ENCODE measurements around the gene MEIOC.
"Not testable (repeated sequence)": the region's sequence is repeated elsewhere in the genome, so short reads cannot be mapped to it uniquely, and the experiment has no call there.

The MEIOC gene

GRCh38 chr17:44688675-44689476, 32.6 kb downstream of the MEIOC start:
- no peak for TF ChIP-seq YY1 (IDR thresholded peaks at IDR 0.05; ENCODE audit: insufficient read depth, insufficient read length)
- TF ChIP-seq SUZ12 (IDR thresholded peaks at IDR 0.05; ENCODE audit: extremely low read depth, insufficient read depth, insufficient read length) = no peak
- no peak for TF ChIP-seq ZNF274 (IDR thresholded peaks at IDR 0.05; ENCODE audit: low read depth, low read length)
- Histone ChIP-seq H3K9ac (ENCODE audit: insufficient read length, low read depth) (peak overlapping the region; percentile 94), H3K4me3 (ENCODE audit: insufficient read length, low read depth) (peak overlapping the region; percentile 93), H3K9me3 (ENCODE audit: insufficient read depth, low read length) (no peaks in the 10 kb centered on the region), H3K4me1 (ENCODE audit: insufficient read depth, insufficient read length) (no peaks in the 10 kb centered on the region), H3K36me3 (ENCODE audit: insufficient read depth, insufficient read length, low read length) (peaks cover 35% of the 10 kb centered on the region), H3K27me3 (ENCODE audit: insufficient read depth, insufficient read length) (no peaks in the 10 kb centered on the region)
- DNase-seq (ENCODE audit: low read depth, low spot score) = no peak

DNA sequence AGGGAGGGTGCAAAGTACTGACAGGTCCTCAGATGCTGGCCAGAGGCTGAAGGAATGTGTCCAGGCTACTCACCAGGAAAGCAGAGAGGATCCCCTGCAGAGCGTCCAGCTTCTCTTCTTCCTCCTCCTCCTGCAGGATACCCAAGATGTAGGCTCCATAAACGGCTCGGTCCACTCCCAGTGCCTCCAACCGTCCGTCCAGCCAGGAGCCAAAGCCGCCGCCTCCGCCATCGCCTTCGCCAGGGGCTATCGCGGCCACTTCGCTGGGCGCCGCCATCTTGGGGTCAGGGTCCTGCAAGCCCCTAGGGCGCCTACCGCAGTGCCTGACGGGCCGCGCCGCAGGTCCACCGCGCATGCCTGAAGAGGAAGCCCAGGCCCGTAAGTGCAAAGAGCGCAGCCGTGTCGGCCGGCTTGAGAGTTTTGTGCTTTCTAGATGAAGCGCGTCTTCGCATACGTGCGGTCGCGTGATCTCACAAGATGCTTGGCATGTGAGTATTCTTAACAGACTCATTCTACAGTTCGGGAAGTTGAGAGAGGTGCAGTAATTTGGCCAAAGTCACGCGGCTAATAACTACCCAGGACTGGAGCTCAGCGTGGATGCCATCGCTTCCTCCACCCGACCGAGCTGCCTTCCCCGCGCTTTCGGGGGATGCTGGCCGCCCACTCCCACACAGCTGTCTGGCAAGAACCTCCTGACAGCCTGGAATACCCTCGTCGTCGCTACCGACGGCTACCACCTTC, 33.4 kb downstream of the MEIOC start, which contains the start of gene CCDC43:
TSS of gene CCDC43 (minus strand) at position 300 of the 741 bp plus-strand sequence. CDS start at position 277, 23 bp downstream.
- Histone ChIP-seq H3K9me3 (ENCODE audit: insufficient read depth, low read length) (no peaks in the 10 kb centered on the region), H3K9ac (ENCODE audit: insufficient read length, low read depth) (peak within 1 kb of the TSS; percentile 94), H3K4me3 (ENCODE audit: insufficient read length, low read depth) (peak within 1 kb of the TSS; percentile 93), H3K4me1 (ENCODE audit: insufficient read depth, insufficient read length) (no peaks in the 10 kb centered on the region), H3K27me3 (ENCODE audit: insufficient read depth, insufficient read length) (no peaks in the 10 kb centered on the region), H3K36me3 (ENCODE audit: insufficient read depth, insufficient read length, low read length) (peaks cover 29% of the 10 kb centered on the region)
- TF ChIP-seq SUZ12 (IDR thresholded peaks at IDR 0.05; ENCODE audit: extremely low read depth, insufficient read depth, insufficient read length) (no peak), YY1 (IDR thresholded peaks at IDR 0.05; ENCODE audit: insufficient read depth, insufficient read length) (peak; percentile 95), ZNF274 (IDR thresholded peaks at IDR 0.05; ENCODE audit: low read depth, low read length) (no peak)
- peak; percentile 89 for DNase-seq (ENCODE audit: low read depth, low spot score)

GRCh38 chr17:44690746-44691306, 34.6 kb downstream of the MEIOC start:
- H3K4me1 ChIP-seq (ENCODE audit: insufficient read depth, insufficient read length); H3K9me3 ChIP-seq (ENCODE audit: insufficient read depth, low read length); H3K9ac ChIP-seq (ENCODE audit: insufficient read length, low read depth); DNase-seq (ENCODE audit: low read depth, low spot score); H3K27me3 ChIP-seq (ENCODE audit: insufficient read depth, insufficient read length); H3K4me3 ChIP-seq (ENCODE audit: insufficient read length, low read depth): not testable (repeated sequence)
- H3K36me3 ChIP-seq (ENCODE audit: insufficient read depth, insufficient read length, low read length) = peaks cover 20% of the 10 kb centered on the region

DNA sequence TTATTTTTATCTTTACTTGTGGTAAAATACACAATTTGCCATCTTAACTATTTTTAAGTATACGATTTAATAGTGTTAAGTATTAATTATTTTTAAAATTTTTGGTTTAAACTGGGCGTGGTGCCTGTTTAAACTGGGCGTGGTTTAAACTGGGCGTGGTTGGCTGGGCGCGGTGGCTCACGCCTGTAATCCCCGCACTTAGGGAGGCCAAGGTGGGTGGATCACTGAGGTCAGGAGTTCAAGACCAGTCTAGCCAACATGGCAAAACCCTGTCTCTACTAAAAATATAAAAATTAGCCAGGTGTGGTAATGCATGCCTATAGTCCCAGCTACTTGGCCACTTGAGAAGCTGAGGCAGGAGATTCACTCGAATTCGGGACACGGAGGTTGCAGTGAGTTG, 37.3 kb downstream of the MEIOC start:
- Histone ChIP-seq H3K36me3 (ENCODE audit: insufficient read depth, insufficient read length, low read length) (no peaks in the 10 kb centered on the region), H3K4me3 (ENCODE audit: insufficient read length, low read depth) (no peak overlapping the region), H3K9ac (ENCODE audit: insufficient read length, low read depth) (no peak overlapping the region), H3K9me3 (ENCODE audit: insufficient read depth, low read length) (no peaks in the 10 kb centered on the region), H3K4me1 (ENCODE audit: insufficient read depth, insufficient read length) (no peaks in the 10 kb centered on the region), H3K27me3 (ENCODE audit: insufficient read depth, insufficient read length) (no peaks in the 10 kb centered on the region)
- TF ChIP-seq YY1 (IDR thresholded peaks at IDR 0.05; ENCODE audit: insufficient read depth, insufficient read length) (no peak), ZNF274 (IDR thresholded peaks at IDR 0.05; ENCODE audit: low read depth, low read length) (no peak), SUZ12 (IDR thresholded peaks at IDR 0.05; ENCODE audit: extremely low read depth, insufficient read depth, insufficient read length) (no peak)
- no peak for DNase-seq (ENCODE audit: low read depth, low spot score)

DNA sequence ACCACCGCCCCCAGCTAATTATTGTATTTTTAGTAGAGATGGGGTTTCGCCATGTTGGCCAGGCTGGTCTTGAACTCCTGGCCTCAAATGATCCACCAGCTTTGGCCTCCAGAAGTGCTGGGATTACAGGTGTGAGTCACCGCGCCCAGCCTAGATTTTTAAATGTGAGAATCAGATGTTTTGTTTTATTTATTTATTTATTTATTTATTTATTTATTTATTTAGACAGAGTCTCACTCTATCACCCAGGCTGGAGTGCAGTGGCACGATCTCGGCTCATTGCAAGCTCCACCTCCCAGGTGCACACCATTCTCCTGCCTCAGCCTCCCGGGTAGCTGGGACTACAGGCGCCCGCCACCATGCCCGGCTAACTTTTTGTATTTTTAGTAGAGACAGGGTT, 44.0 kb downstream of the MEIOC start:
- H3K9ac ChIP-seq (ENCODE audit: insufficient read length, low read depth); H3K4me3 ChIP-seq (ENCODE audit: insufficient read length, low read depth); H3K36me3 ChIP-seq (ENCODE audit: insufficient read depth, insufficient read length, low read length); H3K27me3 ChIP-seq (ENCODE audit: insufficient read depth, insufficient read length); DNase-seq (ENCODE audit: low read depth, low spot score); H3K9me3 ChIP-seq (ENCODE audit: insufficient read depth, low read length); H3K4me1 ChIP-seq (ENCODE audit: insufficient read depth, insufficient read length): not testable (repeated sequence)

- no peaks in the 10 kb centered on the region for H3K27me3 ChIP-seq (ENCODE audit: insufficient read depth, insufficient read length)
- H3K9me3 ChIP-seq (ENCODE audit: insufficient read depth, low read length) = no peaks in the 10 kb centered on the region
- peaks cover 2% of the 10 kb centered on the region for H3K4me1 ChIP-seq (ENCODE audit: insufficient read depth, insufficient read length)
- H3K36me3 ChIP-seq (ENCODE audit: insufficient read depth, insufficient read length, low read length) = peaks cover 17% of the 10 kb centered on the region
- DNase-seq (ENCODE audit: low read depth, low spot score) = no peak
- H3K4me3 ChIP-seq (ENCODE audit: insufficient read length, low read depth) = peak overlapping the region; percentile 97
- TF ChIP-seq ZNF274 (IDR thresholded peaks at IDR 0.05; ENCODE audit: low read depth, low read length) (no peak), YY1 (IDR thresholded peaks at IDR 0.05; ENCODE audit: insufficient read depth, insufficient read length) (no peak), SUZ12 (IDR thresholded peaks at IDR 0.05; ENCODE audit: extremely low read depth, insufficient read depth, insufficient read length) (no peak)
- H3K9ac ChIP-seq (ENCODE audit: insufficient read length, low read depth) = peak overlapping the region; percentile 86
Measured at GRCh38 chr17:44707755-44708400, 51.6 kb downstream of the MEIOC start.
